Uterus (tissue), 4 donors: Measurements from ENCODE around the gene BCORL1. TPM values are rescaled to one million over a fixed set of nuclear protein-coding genes. Genes with fewer than 3 reads are reported as not detected.

ENCODE experiments used
- DNase-seq, 2 donors: peaks; one replicate each; pipeline ENCODE4 v3.0.0-alpha.2; 2019 to 2020
- H3K27ac ChIP-seq, 2 donors: fragments of 200-600 bp; sonication (generic); 1 replicate in 1 of 2; 2 replicates in 1 of 2; pipeline ENCODE4 v1.5.1; 2016 to 2018
- H3K27me3 ChIP-seq, 2 donors: fragments of 200-600 bp; sonication (generic); one replicate each; pipeline ENCODE4 v1.5.1; 2018 to 2019; ENCODE audit warnings: control low read depth in 1 of 2
- H3K36me3 ChIP-seq, 2 donors: fragments of 200-600 bp; sonication (generic); one replicate each; pipeline ENCODE4 v1.5.1; 2019; ENCODE audit warnings: control low read depth in 1 of 2
- H3K4me1 ChIP-seq, 2 donors: fragments of 200-600 bp; sonication (generic); one replicate each; pipeline ENCODE4 v1.5.1; 2018 to 2019; ENCODE audit warnings: control low read depth in 1 of 2
- H3K4me3 ChIP-seq, 2 donors: fragments of 200-600 bp; sonication (generic); 1 replicate in 1 of 2; 2 replicates in 1 of 2; pipeline ENCODE4 v1.5.1; 2018 to 2019; ENCODE audit warnings: mild to moderate bottlenecking in 1 of 2
- H3K9me3 ChIP-seq, 2 donors: fragments of 200-600 bp; sonication (generic); one replicate each; pipeline ENCODE4 v1.5.1; 2019; ENCODE audit warnings: control low read depth in 1 of 2
- CTCF ChIP-seq, 4 experiments: fragments of 200-600 bp in 2 of 4; fragments of 450-650 bp in 2 of 4; sonication (generic) in 2 of 4; IDR thresholded peaks; one replicate each; pipeline ENCODE4 v1.5.1; 2016 to 2019; ENCODE audit warnings: antibody characterized with exemption in 4 of 4, mild to moderate bottlenecking in 2 of 4, moderate library complexity in 1 of 4
- POLR2A ChIP-seq, 2 donors: fragments of 450-650 bp; IDR thresholded peaks; one replicate each; pipeline ENCODE4 v1.6.1; 2016; ENCODE audit warnings: antibody characterized with exemption in 2 of 2, mild to moderate bottlenecking in 1 of 2, moderate library complexity in 1 of 2
- intact Hi-C: fragments of 100-400 bp; cut with DNase I; formaldehyde crosslinking; loops from one replicate; pipeline ENCODE4 v1.15.1; 2023; ENCODE audit warnings: low total_unique reads
- total RNA-seq, 4 donors: library from RNA; depleted of rRNA in 3 of 4; stranded (reverse); fragments of >200 nt in 3 of 4; gene quantifications; one replicate each; pipeline versions ENCODE4 v1.1.0 to v1.2.4, GENCODE V29; 2014 to 2023
- donor health status: DM: yes; HTN: yes; CAD: no.

The BCORL1 gene
- total RNA-seq, 4 donors from 2014 or later, result 0.26 to 50.8 (median 4.3) TPM

DNA sequence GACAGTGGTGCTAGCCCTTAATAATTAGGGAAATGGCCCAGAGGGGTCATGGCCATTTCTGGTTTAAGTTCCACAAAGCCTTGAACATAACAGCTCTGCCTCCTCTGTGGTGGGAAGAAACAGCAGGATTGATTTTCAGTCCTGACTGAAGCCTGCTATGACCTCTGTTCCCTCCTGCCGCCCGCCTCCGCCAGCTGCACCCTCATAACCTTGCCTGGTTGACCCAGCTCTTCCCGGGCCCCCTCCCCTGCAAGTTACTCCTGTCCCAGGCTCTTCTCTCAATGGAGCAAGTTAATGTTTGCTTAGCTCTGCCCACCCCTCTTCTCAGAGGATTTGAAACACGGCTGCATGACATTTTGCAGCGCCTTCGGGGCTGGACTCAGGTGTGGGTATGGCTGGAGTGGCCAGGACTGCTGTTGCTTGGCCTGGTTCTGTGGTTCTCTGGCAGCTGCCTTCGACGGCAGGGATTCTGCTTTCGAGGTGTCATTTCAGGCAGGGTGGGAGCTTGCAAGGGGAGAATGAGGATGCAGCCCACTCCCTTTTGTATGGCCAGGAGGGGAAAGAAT is 27.3 kb downstream of the BCORL1 start:
- no peak for DNase-seq
- TF ChIP-seq POLR2A (IDR thresholded peaks at IDR 0.05) (no peak), CTCF (IDR thresholded peaks at IDR 0.05) (no peak)
- Histone ChIP-seq H3K9me3 (no peaks in the 10 kb centered on the region), H3K4me3 (no peak overlapping the region), H3K4me1 (no peaks in the 10 kb centered on the region), H3K36me3 (no peaks in the 10 kb centered on the region), H3K27me3 (no peaks in the 10 kb centered on the region), H3K27ac (no peak overlapping the region)
- intact Hi-C loops, result no loop called here

DNA sequence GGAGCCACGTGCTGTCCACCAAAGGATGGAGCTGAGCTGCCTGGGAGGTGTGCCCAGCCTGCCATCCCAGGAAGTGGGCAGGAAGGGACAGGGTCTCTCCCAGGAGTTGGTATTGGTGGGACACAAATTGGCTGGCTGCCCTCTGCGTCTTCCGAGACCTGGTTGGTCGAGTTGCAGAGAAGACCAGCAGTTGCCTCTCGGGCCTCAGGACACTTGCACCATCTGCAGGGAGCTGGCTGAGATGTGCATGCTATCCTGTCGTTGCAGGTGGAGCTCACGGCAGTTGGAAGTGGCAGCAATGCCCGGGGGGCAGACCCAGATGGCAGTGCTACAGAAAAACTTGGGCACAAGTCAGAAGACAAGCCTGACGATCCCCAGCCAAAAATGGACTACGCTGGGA is 30.2 kb downstream of the BCORL1 start:
- Histone ChIP-seq H3K36me3 (no peaks in the 10 kb centered on the region), H3K27me3 (no peaks in the 10 kb centered on the region), H3K27ac (no peak overlapping the region), H3K4me1 (no peaks in the 10 kb centered on the region), H3K4me3 (no peak overlapping the region), H3K9me3 (no peaks in the 10 kb centered on the region)
- TF ChIP-seq CTCF (IDR thresholded peaks at IDR 0.05) (no peak), POLR2A (IDR thresholded peaks at IDR 0.05) (no peak)
- intact Hi-C loops, result no loop called here
- DNase-seq, result no peak

- H3K36me3 ChIP-seq, result no peaks in the 10 kb centered on the region
- H3K4me1 ChIP-seq, result no peaks in the 10 kb centered on the region
- DNase-seq, result no peak
- no peak for TF ChIP-seq POLR2A (IDR thresholded peaks at IDR 0.05)
- no peak for TF ChIP-seq CTCF (IDR thresholded peaks at IDR 0.05)
- H3K27ac ChIP-seq, result no peak overlapping the region
- H3K4me3 ChIP-seq, result no peak overlapping the region
- H3K9me3 ChIP-seq, result no peaks in the 10 kb centered on the region
- intact Hi-C loops, result no loop called here
- H3K27me3 ChIP-seq, result no peaks in the 10 kb centered on the region
Measured at GRCh38 chrX:130013661-130014060, 31.2 kb downstream of the BCORL1 start.

GRCh38 chrX:130014356-130014755 is 31.9 kb downstream of the BCORL1 start:
- no peak for DNase-seq
- Histone ChIP-seq H3K4me1 (no peaks in the 10 kb centered on the region), H3K27me3 (no peaks in the 10 kb centered on the region)

DNA sequence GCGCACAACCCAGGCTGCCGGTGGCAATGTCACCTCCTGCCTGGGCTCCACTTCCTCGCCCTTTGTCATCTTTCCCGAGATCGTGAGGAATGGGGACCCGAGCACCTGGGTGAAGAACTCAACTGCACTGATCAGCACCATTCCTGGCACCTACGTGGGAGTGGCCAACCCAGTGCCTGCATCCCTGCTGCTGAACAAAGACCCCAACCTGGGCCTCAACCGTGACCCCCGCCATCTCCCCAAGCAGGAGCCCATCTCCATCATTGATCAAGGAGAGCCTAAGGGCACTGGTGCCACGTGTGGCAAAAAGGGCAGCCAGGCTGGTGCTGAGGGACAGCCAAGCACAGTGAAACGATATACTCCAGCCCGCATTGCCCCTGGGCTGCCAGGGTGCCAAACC is 32.3 kb downstream of the BCORL1 start:
- H3K27me3 ChIP-seq, result no peaks in the 10 kb centered on the region
- no peak for TF ChIP-seq POLR2A (IDR thresholded peaks at IDR 0.05)
- TF ChIP-seq CTCF (IDR thresholded peaks at IDR 0.05), result no peak
- no peak overlapping the region for H3K4me3 ChIP-seq
- H3K27ac ChIP-seq, result no peak overlapping the region
- DNase-seq, result no peak
- intact Hi-C loops, result no loop called here
- H3K4me1 ChIP-seq, result no peaks in the 10 kb centered on the region
- no peaks in the 10 kb centered on the region for H3K36me3 ChIP-seq
- no peaks in the 10 kb centered on the region for H3K9me3 ChIP-seq

More at GRCh38 chrX:130014356-130014755, 31.9 kb downstream of the BCORL1 start:
- Histone ChIP-seq H3K4me3 (no peak overlapping the region), H3K27ac (no peak overlapping the region), H3K9me3 (no peaks in the 10 kb centered on the region), H3K36me3 (no peaks in the 10 kb centered on the region)
- intact Hi-C loops, result no loop called here
- TF ChIP-seq POLR2A (IDR thresholded peaks at IDR 0.05) (no peak), CTCF (IDR thresholded peaks at IDR 0.05) (no peak)
